Erythroblast (primary cell): ENCODE data around the gene GNA12.
A peak's percentile ranks its signal among the peaks of the same experiment; 100 is the strongest.

Experiments
- DNase-seq, 2 experiments: peaks; one replicate each; lab custom pipeline; 2025; lab: John Stamatoyannopoulos, UW
- GATA1 ChIP-seq: IDR thresholded peaks from 2 replicates; pipeline ENCODE4 v1.6.1; 2011; ENCODE audit warnings: low read depth, mild to moderate bottlenecking, control low read depth, low read length, moderate library complexity
- POLR2A ChIP-seq: IDR thresholded peaks from 2 replicates; pipeline ENCODE4 v1.6.1; 2011; ENCODE audit warnings: mild to moderate bottlenecking, low read length

The GNA12 gene

GRCh38 chr7:2713370-2713769 is 130.7 kb downstream of the GNA12 start:
- no peak for DNase-seq
- no peak for TF ChIP-seq POLR2A
- TF ChIP-seq GATA1 = no peak

GRCh38 chr7:2711895-2712675 is 132.0 kb downstream of the GNA12 start:
- TF ChIP-seq GATA1 (no peak), POLR2A (no peak)
- DNase-seq = no peak

- no peak for DNase-seq
- no peak for TF ChIP-seq POLR2A
- TF ChIP-seq GATA1 = no peak
Observed at GRCh38 chr7:2710901-2711551, 133.1 kb downstream of the GNA12 start.

DNA sequence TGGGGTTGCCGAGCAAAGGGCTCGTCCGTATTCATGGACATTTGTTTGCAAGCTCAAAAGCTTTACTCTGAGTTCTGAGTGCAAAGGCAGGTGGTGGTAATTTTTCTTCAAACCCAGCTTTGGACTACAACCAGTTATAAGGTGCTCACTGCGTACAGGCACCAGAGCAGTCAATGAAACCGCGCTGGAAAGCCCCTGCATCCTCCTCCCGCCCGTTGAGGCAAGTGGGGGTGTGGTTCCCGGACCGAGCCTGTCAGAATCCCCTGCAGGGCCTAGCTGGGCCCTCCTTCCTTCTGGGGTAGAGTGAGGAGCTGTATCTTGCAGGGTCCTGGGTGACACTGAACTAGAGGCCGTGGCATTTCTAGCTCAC is 133.8 kb downstream of the GNA12 start:
- no peak for DNase-seq
- TF ChIP-seq GATA1 (no peak), POLR2A (no peak)

DNA sequence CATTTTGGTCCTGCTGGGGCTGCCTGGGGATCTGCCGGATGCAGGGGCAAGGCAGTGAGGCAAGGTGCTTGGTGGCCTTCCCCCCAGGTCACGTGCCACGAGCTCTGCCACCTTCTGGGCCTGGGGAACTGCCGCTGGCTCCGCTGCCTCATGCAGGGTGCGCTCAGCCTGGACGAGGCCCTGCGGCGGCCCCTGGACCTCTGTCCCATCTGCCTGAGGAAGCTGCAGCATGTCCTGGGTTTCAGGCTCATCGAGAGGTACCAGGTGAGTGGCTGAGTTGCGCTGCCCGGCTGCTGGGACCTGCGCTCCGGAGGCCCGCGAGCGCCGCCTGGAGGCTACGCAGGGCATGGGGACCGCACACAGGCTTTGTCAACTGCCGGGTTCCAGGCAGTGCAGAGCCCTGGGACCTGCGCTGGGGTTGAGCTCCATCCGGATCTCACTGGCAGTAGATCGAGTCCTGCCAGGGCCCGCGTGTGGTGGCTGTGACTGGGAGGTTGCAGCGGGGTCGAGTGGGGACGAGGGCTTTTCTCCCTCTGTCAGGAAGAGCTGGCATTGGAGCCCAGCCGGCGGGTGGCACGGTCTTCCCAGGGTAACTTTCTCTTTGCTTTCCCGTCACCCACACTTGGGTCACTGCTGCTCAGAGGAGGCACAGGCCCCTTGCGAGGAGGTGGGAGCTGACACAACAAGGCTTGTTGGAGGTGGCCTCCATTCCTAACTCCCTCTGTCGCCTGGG is 134.4 kb downstream of the GNA12 start:
- peak; percentile 66 to 85 for DNase-seq
- no peak for TF ChIP-seq POLR2A
- no peak for TF ChIP-seq GATA1

- no peak for TF ChIP-seq GATA1
- TF ChIP-seq POLR2A = no peak
- no peak for DNase-seq
Observed at GRCh38 chr7:2708547-2709310, 135.4 kb downstream of the GNA12 start.

- no peak for DNase-seq
- no peak for TF ChIP-seq POLR2A
Observed at GRCh38 chr7:2708041-2708440, 136.1 kb downstream of the GNA12 start.

DNA sequence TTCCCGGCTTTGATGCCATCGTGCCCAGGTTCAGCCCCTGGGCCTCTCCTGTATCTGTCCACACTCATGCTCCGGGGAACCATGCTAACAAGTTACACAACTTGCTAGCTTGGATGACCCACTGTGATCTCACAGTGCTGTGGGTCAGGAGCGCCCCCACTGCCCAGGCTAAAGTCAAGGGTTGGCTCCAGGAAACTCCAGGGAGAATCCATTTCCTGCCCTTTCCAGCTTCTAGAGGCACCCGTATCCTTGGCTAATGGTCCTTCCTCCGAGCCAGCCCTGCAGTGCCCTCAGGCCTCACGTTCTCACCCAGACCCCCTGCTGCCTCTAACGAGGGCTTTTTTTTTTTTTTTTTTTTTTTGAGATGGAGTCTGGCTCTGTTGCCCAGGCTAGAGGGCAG is 136.6 kb downstream of the GNA12 start:
- TF ChIP-seq GATA1 (no peak), POLR2A (no peak)
- no peak for DNase-seq

DNA sequence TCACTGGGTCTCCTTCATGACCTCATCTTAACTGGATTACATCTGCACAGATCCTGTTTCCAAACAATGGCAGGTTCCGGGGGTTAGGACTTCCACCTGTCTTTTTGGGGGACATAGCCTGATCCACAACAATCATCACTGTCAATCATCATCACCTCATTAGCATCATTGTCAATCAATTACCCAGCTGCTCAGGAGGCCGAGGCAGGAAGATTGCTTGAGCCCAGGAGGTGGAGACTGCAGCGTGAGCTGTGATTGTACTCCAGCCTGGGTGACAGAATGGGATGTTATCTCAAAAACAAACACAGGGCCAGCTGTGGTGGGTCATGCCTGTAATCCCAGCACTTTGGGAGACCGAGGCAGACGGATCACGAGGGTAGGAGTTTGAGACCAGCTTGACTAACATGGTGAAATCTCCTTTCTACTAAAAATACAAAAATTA is 137.4 kb downstream of the GNA12 start:
- no peak for DNase-seq
- no peak for TF ChIP-seq POLR2A
- TF ChIP-seq GATA1 = no peak

DNA sequence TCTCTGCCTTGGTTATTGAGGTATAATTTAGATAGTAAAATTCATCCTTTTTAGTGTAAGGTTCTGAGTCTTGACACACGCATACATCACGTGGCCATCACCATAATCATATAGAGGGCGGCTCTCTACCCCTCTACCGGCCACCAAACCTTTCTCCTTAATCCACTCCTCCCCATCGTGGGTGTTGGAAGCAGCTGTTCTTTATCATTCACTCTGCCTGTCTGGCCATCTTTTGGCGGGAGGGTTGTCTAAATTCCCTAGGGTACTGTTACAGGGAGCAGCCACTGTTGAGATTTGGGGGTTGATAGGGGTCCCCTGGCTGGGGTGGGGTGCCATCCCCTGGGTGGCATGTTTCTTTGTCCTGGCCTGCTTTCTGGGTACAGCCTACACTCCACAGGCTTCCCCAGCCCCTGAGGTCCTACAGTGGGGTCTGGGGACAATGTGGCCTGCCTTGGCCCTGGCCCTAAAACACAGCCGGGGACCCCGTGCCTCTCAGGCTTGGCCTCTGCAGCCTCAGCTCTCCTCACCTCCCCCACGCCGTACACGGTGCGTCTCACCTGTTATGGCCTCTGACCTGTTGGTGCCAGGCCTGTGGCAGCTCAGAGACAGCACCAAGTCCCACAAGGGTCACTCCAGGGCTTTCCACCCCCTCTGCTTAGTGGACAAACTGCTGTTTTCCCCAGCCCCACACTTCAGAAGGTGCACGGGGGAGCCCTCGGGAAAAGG is 138.6 kb downstream of the GNA12 start:
- DNase-seq = no peak

DNA sequence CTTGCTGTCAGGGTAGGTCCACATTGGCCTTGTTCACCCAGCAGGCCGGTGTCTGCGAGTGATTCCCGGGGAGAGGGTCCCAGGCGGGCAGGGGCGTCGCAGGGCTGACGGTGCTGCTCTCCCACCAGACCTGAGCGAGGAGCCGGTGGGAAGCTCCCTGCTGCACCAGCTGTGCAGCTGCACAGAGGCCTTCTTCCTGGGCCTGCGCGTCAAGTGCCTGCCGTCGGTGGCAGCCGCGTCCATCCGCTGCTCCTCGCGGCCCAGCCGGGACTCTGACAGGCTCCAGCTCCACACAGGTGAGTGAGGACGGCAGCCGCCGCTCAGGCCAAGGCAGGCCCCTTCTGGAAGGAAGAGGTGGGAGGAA is 141.5 kb downstream of the GNA12 start:
- no peak for DNase-seq
- TF ChIP-seq POLR2A = no peak
- no peak for TF ChIP-seq GATA1

More for the DNA sequence above, 138.6 kb downstream of the GNA12 start:
- TF ChIP-seq POLR2A = no peak
- no peak for TF ChIP-seq GATA1

- TF ChIP-seq GATA1 (no peak), POLR2A (no peak)
- DNase-seq = no peak
Observed at GRCh38 chr7:2701832-2702593, 142.1 kb downstream of the GNA12 start.

DNA sequence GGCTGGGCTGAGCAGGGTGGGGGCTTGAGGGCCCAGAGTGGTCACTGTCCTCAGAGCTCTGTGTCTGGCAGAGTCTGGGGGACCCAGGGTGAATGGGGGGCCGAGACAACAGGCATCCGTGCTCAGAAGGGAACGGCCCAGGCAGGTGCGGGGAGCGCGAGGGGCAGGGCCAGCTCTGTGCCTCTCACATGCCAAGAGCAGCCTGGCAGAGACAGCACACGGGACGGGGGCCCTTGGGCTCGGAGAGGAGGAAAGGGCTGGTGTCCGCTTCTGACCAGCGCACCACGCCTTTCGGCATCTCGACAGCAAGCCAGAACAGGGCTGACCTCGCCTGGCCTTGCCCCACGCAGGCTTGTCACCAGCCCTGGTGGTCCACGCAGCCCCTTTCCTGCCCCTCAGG is 142.7 kb downstream of the GNA12 start:
- TF ChIP-seq POLR2A (no peak), GATA1 (no peak)
- DNase-seq = no peak
